Activated naive CD8-positive, alpha-beta T cell treated with anti-CD3 and anti-CD28 coated beads, Interleukin-2, amount 10 ng/mL, durations not matched to agents 7 days and 5 days (primary cell): ENCODE measurements around the gene RGS6. TPM values are rescaled to one million over a fixed set of nuclear protein-coding genes. Genes with fewer than 3 reads are reported as not detected.

Source experiments
- ATAC-seq: fragments of 150-1000 bp; cut with Tn5 transposase; one replicate; pipeline ENCODE4 v1.10.0; 2021; ENCODE audit warnings: low read depth, moderate library complexity
- POLR2A ChIA-PET: fragments of 350-600 bp; sonication (Branson Sonifier 250); formaldehyde crosslinking; loops from one replicate; lab custom pipeline; 2021; ENCODE audit warnings: antibody characterized with exemption; lab: Charles Lee
- DNase-seq: peaks from one replicate; pipeline ENCODE4 v3.0.0; 2021
- H3K27ac Mint-ChIP-seq: one replicate; pipeline ENCODE4 v1.8.0; 2022; ENCODE audit warnings: mild to moderate bottlenecking, mixed read lengths
- H3K27me3 Mint-ChIP-seq: one replicate; pipeline ENCODE4 v1.8.0; 2022; ENCODE audit warnings: mild to moderate bottlenecking, moderate library complexity, mixed read lengths
- H3K36me3 Mint-ChIP-seq: one replicate; pipeline ENCODE4 v1.8.0; 2021; ENCODE audit warnings: mild to moderate bottlenecking, mixed read lengths
- H3K4me1 Mint-ChIP-seq: one replicate; pipeline ENCODE4 v1.8.0; 2021; ENCODE audit warnings: mixed read lengths
- H3K4me3 Mint-ChIP-seq: one replicate; pipeline ENCODE4 v1.8.0; 2022; ENCODE audit warnings: mild to moderate bottlenecking, moderate library complexity, mixed read lengths
- H3K9me3 Mint-ChIP-seq: one replicate; pipeline ENCODE4 v1.8.0; 2021; ENCODE audit warnings: mixed read lengths
- total RNA-seq, 2 experiments: library from RNA; stranded (reverse); gene quantifications; one replicate each; pipeline ENCODE4 v1.2.3, GENCODE V29; 2021

The RGS6 gene
- total RNA-seq, 2 experiments from 2014 or later: 0.08 TPM; not detected in 1

GRCh38 chr14:72243309-72244293 lies 311.4 kb downstream of the RGS6 start:
- Mint-ChIP-seq H3K27ac (no peak overlapping the region), H3K4me3 (no peak overlapping the region), H3K36me3 (no peaks in the 10 kb centered on the region), H3K27me3 (peaks cover 7% of the 10 kb centered on the region), H3K9me3 (peaks cover 3% of the 10 kb centered on the region), H3K4me1 (peaks cover 2% of the 10 kb centered on the region)
- DNase-seq (no peak), ATAC-seq (no peak)
- POLR2A ChIA-PET: no interaction called here

GRCh38 chr14:72247896-72248465 lies 315.8 kb downstream of the RGS6 start:
- H3K27ac Mint-ChIP-seq: no peak overlapping the region
- H3K27me3 Mint-ChIP-seq: peaks cover 11% of the 10 kb centered on the region
- no peak overlapping the region for H3K4me3 Mint-ChIP-seq
- H3K36me3 Mint-ChIP-seq: no peaks in the 10 kb centered on the region
- peaks cover 4% of the 10 kb centered on the region for H3K9me3 Mint-ChIP-seq
- DNase-seq: no peak
- ATAC-seq: no peak
- POLR2A ChIA-PET: no interaction called here
- no peaks in the 10 kb centered on the region for H3K4me1 Mint-ChIP-seq

GRCh38 chr14:72253503-72253902 lies 321.3 kb downstream of the RGS6 start:
- no peaks in the 10 kb centered on the region for H3K36me3 Mint-ChIP-seq
- no peak overlapping the region for H3K4me3 Mint-ChIP-seq
- ATAC-seq (no peak), DNase-seq (no peak)
- peaks cover 9% of the 10 kb centered on the region for H3K27me3 Mint-ChIP-seq
- H3K9me3 Mint-ChIP-seq: peaks cover 3% of the 10 kb centered on the region
- no peaks in the 10 kb centered on the region for H3K4me1 Mint-ChIP-seq
- no peak overlapping the region for H3K27ac Mint-ChIP-seq
- POLR2A ChIA-PET: no interaction called here

GRCh38 chr14:72254202-72254936 lies 322.1 kb downstream of the RGS6 start:
- POLR2A ChIA-PET: no interaction called here
- no peak overlapping the region for H3K4me3 Mint-ChIP-seq
- peaks cover 9% of the 10 kb centered on the region for H3K27me3 Mint-ChIP-seq
- ATAC-seq: no peak
- no peaks in the 10 kb centered on the region for H3K36me3 Mint-ChIP-seq
- H3K9me3 Mint-ChIP-seq: peaks cover 3% of the 10 kb centered on the region
- no peaks in the 10 kb centered on the region for H3K4me1 Mint-ChIP-seq
- DNase-seq: no peak
- H3K27ac Mint-ChIP-seq: no peak overlapping the region

GRCh38 chr14:72254937-72255472 lies 322.8 kb downstream of the RGS6 start:
- no peak overlapping the region for H3K27ac Mint-ChIP-seq
- ATAC-seq (no peak), DNase-seq (no peak)
- H3K36me3 Mint-ChIP-seq: no peaks in the 10 kb centered on the region
- no peaks in the 10 kb centered on the region for H3K4me1 Mint-ChIP-seq
- H3K4me3 Mint-ChIP-seq: no peak overlapping the region
- POLR2A ChIA-PET: no interaction called here
- peaks cover 1% of the 10 kb centered on the region for H3K9me3 Mint-ChIP-seq
- peaks cover 9% of the 10 kb centered on the region for H3K27me3 Mint-ChIP-seq

- DNase-seq: no peak
Observed at GRCh38 chr14:72256055-72256454, 323.8 kb downstream of the RGS6 start.

GRCh38 chr14:72261068-72261467 lies 328.8 kb downstream of the RGS6 start:
- H3K9me3 Mint-ChIP-seq: no peaks in the 10 kb centered on the region

More at GRCh38 chr14:72256055-72256454, 323.8 kb downstream of the RGS6 start:
- peaks cover 9% of the 10 kb centered on the region for H3K27me3 Mint-ChIP-seq
- POLR2A ChIA-PET: no interaction called here
- peaks cover 1% of the 10 kb centered on the region for H3K9me3 Mint-ChIP-seq
- no peak for ATAC-seq
- no peaks in the 10 kb centered on the region for H3K4me1 Mint-ChIP-seq
- no peak overlapping the region for H3K4me3 Mint-ChIP-seq
- no peaks in the 10 kb centered on the region for H3K36me3 Mint-ChIP-seq
- no peak overlapping the region for H3K27ac Mint-ChIP-seq

GRCh38 chr14:72262771-72263170 lies 330.5 kb downstream of the RGS6 start:
- Mint-ChIP-seq H3K4me3 (no peak overlapping the region), H3K27ac (no peak overlapping the region), H3K9me3 (no peaks in the 10 kb centered on the region), H3K36me3 (no peaks in the 10 kb centered on the region), H3K27me3 (peaks cover 6% of the 10 kb centered on the region), H3K4me1 (no peaks in the 10 kb centered on the region)
- ATAC-seq (no peak), DNase-seq (no peak)
- POLR2A ChIA-PET: no interaction called here

More at GRCh38 chr14:72261068-72261467, 328.8 kb downstream of the RGS6 start:
- ATAC-seq: no peak
- Mint-ChIP-seq H3K4me3 (no peak overlapping the region), H3K27me3 (peaks cover 2% of the 10 kb centered on the region), H3K36me3 (no peaks in the 10 kb centered on the region), H3K27ac (no peak overlapping the region), H3K4me1 (no peaks in the 10 kb centered on the region)
- POLR2A ChIA-PET: no interaction called here
- DNase-seq: no peak

GRCh38 chr14:72264716-72265115 lies 332.5 kb downstream of the RGS6 start:
- no peak for ATAC-seq
- POLR2A ChIA-PET: no interaction called here
- no peaks in the 10 kb centered on the region for H3K4me1 Mint-ChIP-seq

GRCh38 chr14:72270147-72270727 lies 338.0 kb downstream of the RGS6 start:
- POLR2A ChIA-PET: no interaction called here
- DNase-seq (no peak), ATAC-seq (no peak)
- no peak overlapping the region for H3K4me3 Mint-ChIP-seq
- peak overlapping the region; percentile 49 for H3K27ac Mint-ChIP-seq
- no peaks in the 10 kb centered on the region for H3K4me1 Mint-ChIP-seq
- H3K27me3 Mint-ChIP-seq: peaks cover 7% of the 10 kb centered on the region
- no peaks in the 10 kb centered on the region for H3K9me3 Mint-ChIP-seq
- no peaks in the 10 kb centered on the region for H3K36me3 Mint-ChIP-seq

More at GRCh38 chr14:72264716-72265115, 332.5 kb downstream of the RGS6 start:
- DNase-seq: no peak
- peaks cover 7% of the 10 kb centered on the region for H3K27me3 Mint-ChIP-seq
- no peaks in the 10 kb centered on the region for H3K36me3 Mint-ChIP-seq
- no peak overlapping the region for H3K27ac Mint-ChIP-seq
- H3K4me3 Mint-ChIP-seq: no peak overlapping the region
- no peaks in the 10 kb centered on the region for H3K9me3 Mint-ChIP-seq

GRCh38 chr14:72270749-72271148 lies 338.5 kb downstream of the RGS6 start:
- ATAC-seq: no peak
- H3K36me3 Mint-ChIP-seq: no peaks in the 10 kb centered on the region
- no peaks in the 10 kb centered on the region for H3K9me3 Mint-ChIP-seq
- DNase-seq: no peak
- no peak overlapping the region for H3K27ac Mint-ChIP-seq
- POLR2A ChIA-PET: no interaction called here
- peaks cover 9% of the 10 kb centered on the region for H3K27me3 Mint-ChIP-seq
- H3K4me3 Mint-ChIP-seq: no peak overlapping the region
- no peaks in the 10 kb centered on the region for H3K4me1 Mint-ChIP-seq

- Mint-ChIP-seq H3K4me3 (no peak overlapping the region), H3K27me3 (peaks cover 5% of the 10 kb centered on the region), H3K27ac (no peak overlapping the region), H3K9me3 (peaks cover 1% of the 10 kb centered on the region), H3K36me3 (no peaks in the 10 kb centered on the region), H3K4me1 (no peaks in the 10 kb centered on the region)
- DNase-seq (no peak), ATAC-seq (no peak)
- POLR2A ChIA-PET: no interaction called here
Observed at GRCh38 chr14:72275242-72275641, 343.0 kb downstream of the RGS6 start.

- H3K4me1 Mint-ChIP-seq: no peaks in the 10 kb centered on the region
- H3K27ac Mint-ChIP-seq: no peak overlapping the region
- H3K4me3 Mint-ChIP-seq: no peak overlapping the region
- peaks cover 4% of the 10 kb centered on the region for H3K9me3 Mint-ChIP-seq
- H3K36me3 Mint-ChIP-seq: no peaks in the 10 kb centered on the region
- ATAC-seq: no peak
- H3K27me3 Mint-ChIP-seq: peaks cover 10% of the 10 kb centered on the region
- no peak for DNase-seq
- POLR2A ChIA-PET: no interaction called here
Observed at GRCh38 chr14:72278316-72278715, 346.1 kb downstream of the RGS6 start.
